GM19397 (cell line): ENCODE measurements around the gene RBM3.

Experiments
- ATAC-seq: cut with Tn5 transposase; IDR thresholded peaks from one replicate; pipeline ENCODE4 v1.9.1; 2021; ENCODE audit warnings: mild to moderate bottlenecking, moderate library complexity; ENCODE audit not compliant: unreplicated experiment

RBM3 gene

DNA sequence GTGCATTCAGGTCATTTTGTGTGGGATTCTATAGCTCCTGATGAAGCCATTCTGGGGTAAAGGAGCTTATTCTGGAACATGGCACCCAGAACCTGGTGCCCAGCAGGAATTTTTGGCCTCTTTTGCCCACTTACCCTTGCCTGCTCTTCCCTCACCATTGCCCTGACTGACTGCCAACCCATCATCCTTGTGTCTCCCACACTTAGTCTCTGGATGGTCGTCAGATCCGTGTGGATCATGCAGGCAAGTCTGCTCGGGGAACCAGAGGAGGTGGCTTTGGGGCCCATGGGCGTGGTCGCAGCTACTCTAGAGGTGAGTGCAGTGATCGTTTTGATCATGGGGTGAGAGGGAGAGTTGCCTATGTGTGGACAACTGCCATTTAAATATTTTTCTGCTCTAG is 1.8 kb downstream of the RBM3 start:
- ATAC-seq: no peak

DNA sequence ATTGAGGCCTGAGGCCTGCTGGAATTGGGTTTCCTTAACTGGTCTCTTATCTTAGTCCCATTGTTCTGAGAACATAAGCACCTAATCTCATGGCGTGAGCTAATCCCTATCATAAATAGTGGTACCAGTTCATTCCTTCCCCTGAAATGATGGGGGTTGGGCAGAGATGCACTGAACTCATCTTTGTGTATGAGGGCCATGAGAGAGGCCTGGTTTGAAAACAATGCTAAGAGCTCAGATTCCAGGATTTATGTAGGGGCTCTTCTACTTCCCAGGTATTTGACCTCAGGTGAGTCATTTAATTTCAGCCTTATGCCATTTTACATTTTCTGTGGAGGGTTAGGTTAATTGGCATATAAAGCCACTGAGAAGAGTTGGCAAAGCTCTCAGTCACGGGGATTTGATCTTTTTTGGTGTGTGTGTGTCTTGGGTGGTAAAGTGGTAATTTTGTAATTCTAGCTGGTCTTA is 4.4 kb downstream of the RBM3 start:
- no peak for ATAC-seq

DNA sequence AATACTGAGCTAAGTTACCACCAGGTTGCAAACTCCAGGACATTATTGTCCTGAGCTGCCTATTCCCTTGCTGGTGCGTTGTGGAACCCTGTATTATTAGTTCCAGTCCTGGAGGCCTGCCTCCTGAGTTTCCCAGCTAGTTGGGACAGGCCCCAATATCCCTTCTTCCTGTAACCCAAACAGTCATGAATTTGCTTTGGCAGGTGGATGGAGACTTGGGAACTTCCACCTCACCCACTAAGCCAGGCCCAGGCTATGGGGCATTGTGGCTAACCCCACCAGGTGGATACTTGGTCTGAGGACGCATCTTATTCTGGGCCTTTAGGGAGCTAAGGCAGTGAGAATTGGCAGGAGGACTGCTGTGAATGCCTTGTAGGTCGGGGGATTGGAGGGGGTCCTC is 5.0 kb downstream of the RBM3 start:
- ATAC-seq: no peak

DNA sequence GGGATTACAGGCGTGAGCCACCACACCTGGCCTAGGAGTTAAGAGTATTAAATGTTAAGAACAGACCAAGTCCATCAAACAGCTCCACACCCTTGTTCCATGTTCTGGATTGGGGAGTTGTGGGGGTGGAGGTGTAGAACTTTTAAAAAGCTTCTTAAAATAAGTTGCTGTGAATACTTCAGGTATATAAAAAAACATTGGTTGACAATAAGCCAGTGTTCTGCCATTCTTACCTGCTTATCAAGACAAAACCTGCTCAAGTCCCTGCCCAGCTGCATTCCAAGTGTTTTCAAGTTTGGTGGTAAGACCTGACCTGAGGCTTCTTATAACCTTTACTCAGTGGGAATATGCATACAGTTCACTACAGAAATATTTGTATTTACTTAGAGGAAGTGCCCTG is 6.4 kb downstream of the RBM3 start:
- ATAC-seq: no peak

DNA sequence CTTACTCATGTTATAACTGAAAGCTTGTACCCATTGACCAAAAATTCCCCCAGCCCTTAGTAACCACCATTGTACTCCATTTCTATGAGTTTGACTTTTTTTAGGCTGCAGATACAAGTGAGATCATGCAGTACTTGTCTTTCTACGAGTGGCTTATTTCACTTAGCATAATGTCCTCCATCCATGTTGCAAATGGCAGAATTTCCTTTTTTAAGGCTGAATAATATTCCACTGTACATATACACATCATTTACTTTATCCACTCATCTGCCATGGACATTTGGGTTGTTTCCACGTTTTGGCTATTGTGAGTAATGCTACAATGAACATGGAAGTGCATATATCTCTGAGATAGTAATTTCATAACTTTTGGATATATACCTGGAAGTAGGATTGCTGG is 10.4 kb downstream of the RBM3 start:
- ATAC-seq: no peak

DNA sequence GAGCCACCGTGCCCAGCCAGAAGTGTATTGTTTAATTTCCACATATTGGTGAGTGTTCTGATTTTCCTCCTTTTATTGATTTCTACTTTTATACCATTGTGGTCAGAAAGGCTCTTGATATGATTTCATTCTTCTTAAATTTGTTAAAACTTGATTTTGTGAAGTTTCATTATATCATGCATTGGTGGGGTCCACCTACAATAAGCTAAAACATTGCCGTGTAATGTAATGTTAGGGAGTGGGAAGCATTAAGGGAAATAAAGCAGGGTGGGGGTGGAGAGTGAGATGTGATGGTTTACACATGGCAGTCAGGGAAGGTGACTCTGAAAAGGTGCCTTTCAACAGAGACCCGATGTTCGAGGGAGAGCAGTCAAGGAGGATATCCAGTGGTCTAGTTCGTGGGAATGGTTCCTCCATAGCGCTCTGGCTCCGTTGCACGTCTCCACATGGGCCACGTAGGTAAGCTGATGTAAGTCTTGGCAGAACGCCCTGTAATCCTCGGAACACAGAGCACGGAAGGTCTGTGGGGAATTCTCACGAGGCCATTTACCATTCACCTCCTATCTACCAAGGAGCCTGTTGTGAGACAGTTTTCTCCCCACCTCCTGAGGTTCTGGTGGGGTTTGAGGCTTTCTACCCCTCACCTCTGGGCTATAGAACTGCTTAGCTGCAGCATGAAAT is 15.3 kb downstream of the RBM3 start:
- ATAC-seq: no peak

DNA sequence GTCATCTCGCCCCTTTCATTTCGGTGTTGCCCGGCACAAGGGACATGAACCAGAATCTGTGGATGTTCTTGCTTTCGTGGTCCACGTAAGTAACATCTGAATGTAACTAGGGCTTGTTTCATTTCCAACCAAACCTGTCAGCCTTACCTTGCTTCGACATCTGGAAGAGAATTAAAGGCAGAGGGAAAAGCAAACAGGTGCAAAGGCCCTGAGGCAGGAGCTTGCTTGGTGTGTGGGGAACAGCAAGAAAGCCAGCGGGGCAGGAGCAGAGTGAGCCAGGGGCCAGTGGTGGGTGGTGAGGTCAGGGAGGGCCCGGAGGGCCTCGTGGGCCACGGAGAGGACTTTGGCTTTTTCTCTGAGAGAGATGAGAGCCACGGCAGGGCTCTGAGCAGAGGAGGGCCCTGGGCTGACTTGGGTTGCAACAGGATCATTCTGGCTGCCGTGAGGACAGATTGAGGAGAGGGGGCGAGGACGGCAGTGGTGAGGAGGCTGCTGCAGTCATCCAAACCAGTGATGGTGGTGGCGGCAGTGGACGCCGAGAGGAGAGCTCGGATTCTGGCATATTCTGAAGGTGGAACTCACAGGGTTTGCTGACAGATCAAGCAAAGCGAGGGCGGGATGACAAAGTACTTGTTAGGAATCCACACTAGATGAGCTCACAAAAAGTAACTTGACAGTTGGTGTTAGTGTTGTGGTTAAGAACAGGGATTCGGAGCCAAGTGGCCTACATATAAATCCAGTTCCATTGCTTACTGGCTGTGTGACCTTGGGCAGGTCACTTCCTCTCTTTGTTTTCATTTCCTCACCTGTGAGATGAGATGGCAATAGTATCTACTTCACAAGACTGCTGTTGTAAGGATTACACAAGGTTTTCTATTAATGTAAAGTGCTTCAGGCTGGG is 16.2 kb downstream of the RBM3 start:
- ATAC-seq: no peak

DNA sequence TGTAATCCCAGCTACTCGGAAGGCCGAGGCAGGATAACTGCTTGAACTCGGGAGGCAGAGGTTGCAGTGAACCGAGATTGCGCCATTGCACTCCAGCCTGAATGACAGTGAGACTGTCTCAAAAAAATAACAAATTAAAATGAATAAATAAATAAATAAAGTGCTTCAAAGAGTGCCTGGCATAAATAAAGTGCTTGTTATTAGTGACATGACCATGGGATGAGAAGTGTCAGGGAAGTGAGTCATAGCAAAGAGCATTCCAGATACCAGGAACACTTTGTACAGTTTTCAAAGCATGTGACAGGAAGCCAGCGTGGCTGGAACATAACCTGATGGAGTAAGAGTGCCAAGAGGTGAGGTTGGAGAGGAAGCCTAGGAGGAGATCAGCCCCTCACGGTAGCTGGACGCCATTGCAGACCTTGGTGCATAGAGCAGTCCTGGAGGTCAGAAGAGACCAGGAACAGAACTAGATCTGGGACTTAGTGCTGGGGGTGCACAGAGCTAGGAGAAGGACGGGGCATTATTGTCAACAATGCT is 17.0 kb downstream of the RBM3 start:
- ATAC-seq: no peak

DNA sequence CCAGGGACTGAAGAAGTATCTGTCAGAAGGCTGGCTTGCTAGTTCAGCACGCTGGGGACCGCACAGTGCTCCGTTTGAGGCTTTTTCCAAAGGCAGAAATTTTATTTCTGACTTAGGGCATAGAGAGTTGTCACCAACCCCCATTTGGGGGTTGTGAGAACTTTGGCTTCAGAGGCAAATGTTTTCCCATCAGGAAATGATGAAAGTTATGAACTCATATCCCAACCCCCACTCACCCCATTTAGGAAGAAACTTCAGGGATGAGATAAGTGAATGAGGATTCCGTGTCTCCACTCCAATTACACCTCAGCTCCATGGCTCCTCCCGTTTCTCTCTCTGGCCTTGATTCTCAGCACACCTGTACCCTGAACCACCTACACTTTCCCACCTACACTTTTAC is 18.7 kb downstream of the RBM3 start:
- no peak for ATAC-seq

DNA sequence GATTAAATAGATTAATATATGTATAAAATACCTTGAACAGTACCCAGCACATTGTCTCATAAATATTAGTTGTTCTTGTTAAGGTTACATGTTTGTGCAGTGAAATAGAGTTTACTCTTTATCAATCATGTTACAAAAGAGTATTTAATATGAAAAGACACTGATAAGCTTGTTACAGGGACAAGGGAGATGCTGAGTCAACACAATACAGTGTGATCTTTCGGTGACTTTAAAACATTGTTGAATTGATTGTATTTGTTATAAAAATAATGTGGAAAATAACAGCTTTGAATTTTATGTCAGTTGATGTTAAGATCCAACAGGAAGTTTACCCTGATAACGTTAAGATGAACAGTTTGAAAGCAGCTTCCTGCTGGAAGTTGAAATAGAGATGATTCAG is 21.6 kb downstream of the RBM3 start:
- ATAC-seq: no peak

DNA sequence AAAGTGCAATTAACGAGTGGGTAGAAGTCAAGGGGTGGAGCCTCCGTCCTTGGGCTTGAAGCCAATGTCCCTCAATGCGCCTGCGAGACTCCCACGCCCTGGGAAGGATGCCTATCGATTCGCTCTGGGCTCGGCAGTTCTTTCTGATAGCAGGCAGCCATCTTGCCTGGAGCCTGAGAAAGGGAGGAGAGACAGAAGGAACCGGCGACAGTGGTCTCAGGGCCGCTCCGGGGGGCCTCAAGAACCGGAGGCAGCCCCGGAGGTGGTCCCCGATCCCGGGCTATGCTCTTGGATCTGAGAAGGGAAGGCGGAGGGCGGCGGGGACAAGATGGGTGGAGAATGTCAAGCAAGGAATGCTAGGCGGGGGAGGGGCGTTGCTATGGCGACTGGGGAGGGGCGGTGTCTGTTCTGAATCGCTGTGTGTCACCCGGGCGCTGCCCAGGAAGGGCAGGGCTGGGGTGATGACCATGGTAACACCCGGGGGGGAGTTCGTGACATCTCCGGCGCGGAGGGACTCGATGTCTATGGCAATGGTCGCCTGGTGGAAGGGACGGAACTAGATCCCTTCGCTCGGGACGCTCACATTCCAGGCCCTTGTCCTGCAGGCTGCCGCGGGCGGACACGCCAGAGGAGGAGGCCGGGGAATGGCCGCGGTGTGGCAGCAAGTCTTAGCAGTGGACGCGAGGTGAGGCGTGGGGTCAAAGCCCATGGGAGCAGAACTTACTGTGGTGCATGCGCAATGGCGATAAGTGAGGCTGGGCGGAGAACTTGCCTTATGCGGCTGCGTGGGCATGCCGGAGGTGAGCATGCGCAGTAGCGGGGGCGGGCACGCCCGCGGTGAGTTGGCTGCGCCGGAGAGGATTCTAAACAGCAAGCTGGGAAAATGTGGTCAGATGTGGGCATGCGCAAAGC is 23.3 kb downstream of the RBM3 start, which contains the start of gene WDR13:
Gene WDR13 (plus strand): TSS at position 140 of the 912 bp plus-strand sequence. CDS start 505 bp downstream, at position 645.
- peak; percentile 76 for ATAC-seq

DNA sequence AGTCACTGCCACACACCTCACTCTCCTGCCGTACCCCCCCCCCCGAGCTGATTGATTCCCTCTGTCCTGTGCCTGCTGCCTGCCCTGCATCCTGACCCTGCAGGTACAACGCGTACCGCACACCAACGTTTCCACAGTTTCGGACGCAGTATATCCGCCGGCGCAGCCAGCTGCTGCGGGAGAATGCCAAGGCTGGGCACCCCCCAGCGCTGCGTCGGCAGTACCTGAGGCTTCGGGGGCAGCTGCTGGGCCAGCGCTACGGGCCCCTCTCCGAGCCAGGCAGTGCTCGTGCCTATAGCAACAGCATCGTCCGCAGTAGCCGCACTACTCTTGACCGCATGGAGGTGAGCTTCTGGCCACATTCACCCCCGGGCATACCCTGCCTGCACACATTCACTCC is 24.3 kb downstream of the RBM3 start:
- ATAC-seq: no peak

DNA sequence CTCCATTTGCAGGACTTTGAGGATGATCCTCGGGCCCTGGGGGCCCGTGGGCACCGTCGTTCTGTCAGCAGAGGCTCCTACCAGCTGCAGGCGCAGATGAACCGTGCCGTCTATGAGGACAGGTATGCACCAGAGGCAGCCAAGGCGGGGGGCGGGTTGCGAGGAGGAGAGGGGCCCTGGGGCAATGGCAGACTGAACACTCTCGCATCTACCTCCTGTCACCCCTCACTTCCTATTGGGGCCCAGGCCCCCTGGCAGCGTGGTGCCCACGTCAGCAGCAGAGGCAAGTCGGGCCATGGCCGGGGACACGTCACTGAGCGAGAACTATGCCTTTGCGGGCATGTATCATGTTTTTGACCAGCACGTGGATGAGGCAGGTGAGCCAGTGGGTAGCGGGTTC is 25.1 kb downstream of the RBM3 start:
- no peak for ATAC-seq

DNA sequence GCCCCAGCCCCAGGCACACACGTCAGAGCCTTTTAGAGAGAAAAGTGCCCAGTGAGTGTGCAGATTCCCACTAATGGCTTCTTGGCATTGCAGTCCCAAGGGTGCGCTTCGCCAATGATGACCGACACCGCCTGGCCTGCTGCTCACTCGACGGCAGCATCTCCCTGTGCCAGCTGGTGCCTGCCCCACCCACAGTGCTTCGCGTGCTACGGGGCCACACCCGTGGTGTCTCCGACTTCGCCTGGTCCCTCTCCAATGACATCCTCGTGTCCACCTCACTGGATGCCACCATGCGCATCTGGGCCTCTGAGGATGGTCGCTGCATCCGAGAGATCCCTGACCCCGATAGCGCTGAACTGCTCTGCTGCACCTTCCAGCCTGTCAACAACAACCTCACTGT is 25.9 kb downstream of the RBM3 start:
- ATAC-seq: no peak

DNA sequence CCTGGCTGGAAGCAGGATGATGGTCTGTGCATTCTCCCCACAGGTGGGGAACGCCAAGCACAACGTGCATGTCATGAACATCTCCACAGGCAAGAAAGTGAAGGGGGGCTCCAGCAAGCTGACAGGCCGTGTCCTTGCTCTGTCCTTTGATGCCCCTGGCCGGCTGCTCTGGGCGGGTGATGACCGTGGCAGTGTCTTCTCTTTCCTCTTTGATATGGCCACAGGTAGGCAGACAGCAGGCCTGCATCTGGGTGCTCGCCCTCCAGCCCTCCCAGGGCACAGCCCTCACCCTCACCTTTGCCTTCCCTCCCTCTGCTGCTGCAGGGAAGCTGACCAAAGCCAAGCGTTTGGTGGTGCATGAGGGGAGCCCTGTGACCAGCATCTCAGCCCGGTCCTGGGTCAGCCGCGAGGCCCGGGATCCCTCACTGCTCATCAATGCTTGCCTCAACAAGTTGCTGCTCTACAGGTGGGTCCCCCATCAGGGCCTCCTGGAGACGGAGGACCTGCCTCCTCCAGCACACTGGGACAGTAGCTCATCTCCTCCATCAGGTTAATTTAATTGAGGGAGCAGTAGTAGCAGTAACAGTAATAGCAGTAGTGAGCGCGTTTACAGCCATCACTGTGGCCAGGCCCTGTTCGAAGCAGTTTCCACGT is 27.6 kb downstream of the RBM3 start:
- ATAC-seq: no peak

DNA sequence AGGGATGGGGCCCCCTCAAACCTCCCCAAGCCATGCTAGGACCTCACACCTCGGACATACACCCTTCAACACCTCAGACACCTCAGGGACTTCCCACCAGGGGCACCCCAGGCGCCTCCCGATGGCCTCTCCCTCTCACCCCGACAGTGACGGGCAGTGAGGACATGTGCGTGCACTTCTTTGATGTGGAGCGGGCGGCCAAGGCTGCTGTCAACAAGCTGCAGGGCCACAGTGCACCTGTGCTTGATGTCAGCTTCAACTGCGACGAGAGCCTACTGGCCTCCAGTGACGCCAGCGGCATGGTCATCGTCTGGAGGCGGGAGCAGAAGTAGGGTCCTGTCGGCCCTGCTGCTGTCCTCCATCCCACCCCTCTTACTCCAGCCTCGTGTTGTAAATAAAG is 30.4 kb downstream of the RBM3 start:
- no peak for ATAC-seq

DNA sequence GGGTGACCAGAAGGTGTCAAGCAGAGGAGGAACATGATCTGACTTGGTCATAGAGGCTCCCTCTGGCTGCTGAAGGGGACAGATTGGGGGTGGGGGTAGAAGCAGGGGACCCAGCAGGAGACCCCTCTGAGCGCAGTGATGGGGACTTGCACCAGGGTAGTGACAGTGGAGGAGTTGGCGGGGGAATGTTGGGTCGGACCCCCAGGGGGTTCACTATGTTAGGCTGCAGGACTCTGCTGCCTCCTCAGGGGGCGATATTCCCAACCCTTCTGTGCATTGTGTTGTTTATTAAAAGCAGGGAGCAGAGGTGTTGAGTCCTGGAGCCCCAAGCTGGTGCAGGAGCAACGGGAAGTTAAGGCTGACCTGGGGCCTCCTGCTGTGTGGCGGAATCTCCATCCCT is 31.8 kb downstream of the RBM3 start:
- ATAC-seq: no peak

DNA sequence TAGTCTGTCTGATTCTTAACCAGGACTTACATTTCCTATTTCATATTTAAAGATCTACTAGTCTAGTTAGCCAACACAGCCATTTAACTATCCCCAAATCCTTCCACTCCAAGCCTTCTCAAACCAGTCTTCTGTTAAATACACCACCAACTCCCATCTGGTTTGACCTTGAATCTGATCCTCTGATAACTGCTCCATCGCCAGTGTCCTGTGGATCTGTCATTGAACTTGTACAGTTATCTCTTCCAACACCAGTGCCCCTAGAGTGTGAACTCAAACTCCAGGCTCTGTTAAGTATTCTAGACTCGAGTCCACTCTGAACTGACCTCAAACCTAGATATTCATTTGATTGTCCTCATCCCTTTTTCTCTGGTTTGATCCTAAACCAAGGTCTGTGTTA is 37.4 kb downstream of the RBM3 start:
- ATAC-seq: no peak

DNA sequence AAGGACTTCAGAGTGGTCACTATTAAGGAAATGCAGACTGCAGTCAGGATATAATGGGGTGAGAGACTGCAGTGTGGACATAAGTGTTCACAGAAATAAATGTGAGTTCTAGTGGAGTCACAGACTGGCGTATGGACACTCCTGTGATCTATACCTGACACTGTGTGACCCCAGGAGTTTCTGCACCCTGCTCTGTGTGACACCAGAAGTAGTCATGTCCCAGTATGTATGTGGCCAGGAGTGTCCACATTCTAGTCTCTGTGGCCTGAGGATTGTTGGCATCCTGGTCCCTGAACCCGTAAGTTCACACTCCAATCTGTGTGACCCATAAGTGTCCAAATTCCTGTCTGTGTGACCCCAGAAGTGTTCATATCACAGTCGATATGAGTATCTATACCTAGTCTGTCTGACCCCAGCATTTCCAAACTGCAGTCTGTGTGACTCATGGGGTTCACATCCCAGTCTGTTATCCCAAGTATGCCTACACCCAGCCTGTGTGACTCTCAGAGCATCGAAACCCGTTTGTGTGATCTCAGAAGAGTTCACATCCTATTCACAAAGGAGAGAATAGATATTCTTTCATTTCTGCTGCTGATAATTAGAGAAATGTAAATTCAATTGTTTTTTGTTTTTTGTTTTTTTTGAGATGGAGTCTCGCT is 39.3 kb downstream of the RBM3 start:
- ATAC-seq: no peak

DNA sequence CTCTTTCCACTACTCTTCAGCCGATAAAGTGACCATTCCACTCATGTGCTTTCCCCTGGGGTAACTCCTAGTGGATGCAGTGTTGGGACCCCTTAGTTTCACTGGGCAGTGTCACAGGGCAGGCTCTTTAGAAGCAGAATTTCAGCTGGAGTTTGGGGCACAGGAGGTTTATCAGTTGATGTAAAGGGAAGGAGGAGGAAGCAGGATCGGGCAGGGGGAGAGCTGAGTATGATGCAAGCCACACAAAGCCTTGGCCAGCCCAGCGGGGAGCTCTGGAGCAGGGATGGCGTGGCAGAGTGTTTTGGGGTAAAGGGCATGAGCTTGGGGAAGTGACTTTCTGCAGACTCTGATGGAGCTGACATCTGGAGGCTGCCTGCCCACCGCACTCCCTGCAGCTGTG is 42.3 kb downstream of the RBM3 start:
- ATAC-seq: no peak
